H9 (cell line): ENCODE data around the gene GRIN2A. TPM values are rescaled to one million over a fixed set of nuclear protein-coding genes. Genes with fewer than 3 reads are reported as not detected.

Experiments used
- DNase-seq: peaks from one replicate; pipeline ENCODE4 v3.0.0-alpha.2; 2017
- H2AFZ ChIP-seq: one replicate; pipeline ENCODE4 v1.6.1; 2013; ENCODE audit warnings: mild to moderate bottlenecking, low read length, control low read depth, moderate library complexity
- H2AK5ac ChIP-seq: 2 replicates; pipeline ENCODE4 v1.6.1; 2013; ENCODE audit warnings: low read length, control low read depth, mixed read lengths; ENCODE audit not compliant: insufficient read length
- H2BK120ac ChIP-seq: one replicate; pipeline ENCODE4 v1.6.1; 2013; ENCODE audit warnings: low read depth, mild to moderate bottlenecking, low read length, control low read depth, inconsistent platforms; ENCODE audit not compliant: poor library complexity, severe bottlenecking
- H2BK12ac ChIP-seq: 2 replicates; pipeline ENCODE4 v1.6.1; 2013; ENCODE audit warnings: low read length, control low read depth, mixed read lengths, low read depth; ENCODE audit not compliant: insufficient read length
- H2BK15ac ChIP-seq: 2 replicates; pipeline ENCODE4 v1.6.1; 2013; ENCODE audit warnings: low read depth, low read length, control low read depth
- H2BK20ac ChIP-seq: one replicate; pipeline ENCODE4 v1.6.1; 2013; ENCODE audit warnings: low read depth, mild to moderate bottlenecking, low read length, control low read depth, inconsistent platforms; ENCODE audit not compliant: poor library complexity, severe bottlenecking
- H2BK5ac ChIP-seq: 2 replicates; pipeline ENCODE4 v1.6.1; 2013; ENCODE audit warnings: low read length, control low read depth, mixed read lengths; ENCODE audit not compliant: insufficient read length
- H3K14ac ChIP-seq: 2 replicates; pipeline ENCODE4 v1.6.1; 2013; ENCODE audit warnings: low read length, control low read depth; ENCODE audit not compliant: insufficient read depth
- H3K18ac ChIP-seq: 2 replicates; pipeline ENCODE4 v1.6.1; 2013; ENCODE audit warnings: low read depth, mild to moderate bottlenecking, mixed read lengths, low read length, control low read depth; ENCODE audit not compliant: insufficient read length
- H3K23ac ChIP-seq: 2 replicates; pipeline ENCODE4 v1.6.1; 2013; ENCODE audit warnings: low read length, control low read depth, mixed read lengths, low read depth; ENCODE audit not compliant: insufficient read length
- H3K23me2 ChIP-seq: 2 replicates; pipeline ENCODE4 v1.6.1; 2013; ENCODE audit warnings: low read depth, mild to moderate bottlenecking, mixed read lengths, low read length, control low read depth; ENCODE audit not compliant: insufficient read length, poor library complexity, severe bottlenecking
- H3K27ac ChIP-seq: 2 replicates; pipeline ENCODE4 v1.5.1; 2013; ENCODE audit warnings: low read length, control low read depth, mixed read lengths, low read depth; ENCODE audit not compliant: insufficient read length
- H3K27me3 ChIP-seq: 2 replicates; pipeline ENCODE4 v1.6.1; 2013; ENCODE audit warnings: low read length, control low read depth, inconsistent platforms; ENCODE audit not compliant: insufficient read depth
- H3K4ac ChIP-seq: 2 replicates; pipeline ENCODE4 v1.6.1; 2013; ENCODE audit warnings: low read depth, mild to moderate bottlenecking, control low read depth, inconsistent platforms, low read length, moderate library complexity
- H3K4me1 ChIP-seq: 2 replicates; pipeline ENCODE4 v1.6.1; 2013; ENCODE audit warnings: low read length, control low read depth, inconsistent platforms; ENCODE audit not compliant: insufficient read depth
- H3K4me2 ChIP-seq: 2 replicates; pipeline ENCODE4 v1.6.1; 2013; ENCODE audit warnings: low read length, control low read depth, mixed read lengths; ENCODE audit not compliant: insufficient read length, insufficient read depth
- H3K56ac ChIP-seq: 2 replicates; pipeline ENCODE4 v1.6.1; 2013; ENCODE audit warnings: low read depth, mild to moderate bottlenecking, mixed read lengths, low read length, control low read depth; ENCODE audit not compliant: insufficient read length
- H3K79me1 ChIP-seq: 2 replicates; pipeline ENCODE4 v1.6.1; 2013; ENCODE audit warnings: low read depth, mild to moderate bottlenecking, moderate library complexity, low read length, control low read depth, inconsistent platforms; ENCODE audit not compliant: insufficient read depth, poor library complexity, severe bottlenecking
- H3K79me2 ChIP-seq: 2 replicates; pipeline ENCODE4 v1.6.1; 2013; ENCODE audit warnings: low read length, control low read depth, inconsistent platforms; ENCODE audit not compliant: insufficient read depth
- H3K9ac ChIP-seq: 2 replicates; pipeline ENCODE4 v1.6.1; 2013; ENCODE audit warnings: low read length, control low read depth, mixed read lengths; ENCODE audit not compliant: insufficient read length; ENCODE audit errors: extremely low read depth
- H3K9me3 ChIP-seq: one replicate; pipeline ENCODE4 v1.6.1; 2013; ENCODE audit warnings: low read depth, low read length, inconsistent platforms; ENCODE audit not compliant: control insufficient read depth
- H3T11ph ChIP-seq: one replicate; pipeline ENCODE4 v1.6.1; 2013; ENCODE audit warnings: mild to moderate bottlenecking, low read length, control low read depth, inconsistent platforms
- H4K20me1 ChIP-seq: one replicate; pipeline ENCODE4 v1.6.1; 2013; ENCODE audit not compliant: control insufficient read depth, insufficient read length, insufficient read depth
- H4K5ac ChIP-seq: 2 replicates; pipeline ENCODE4 v1.6.1; 2013; ENCODE audit warnings: low read depth, mild to moderate bottlenecking, mixed read lengths, low read length, control low read depth; ENCODE audit not compliant: insufficient read length
- H4K8ac ChIP-seq: replicated peaks from 2 replicates; pipeline ENCODE4 v1.6.1; 2013; ENCODE audit warnings: low read length, control low read depth, mixed read lengths, low read depth; ENCODE audit not compliant: insufficient read length
- H4K91ac ChIP-seq: 2 replicates; pipeline ENCODE4 v1.6.1; 2013; ENCODE audit warnings: low read depth, mild to moderate bottlenecking, moderate library complexity, mixed read lengths, low read length, control low read depth; ENCODE audit not compliant: insufficient read length
- H3K27ac Mint-ChIP-seq, 3 experiments: 2 replicates in 2 of 3; 3 replicates in 1 of 3; pipeline ENCODE4 v1.8.0; 2020 to 2021; ENCODE audit warnings: mixed read lengths in 3 of 3, mild to moderate bottlenecking in 1 of 3, moderate library complexity in 1 of 3
- H3K27me3 Mint-ChIP-seq: 2 replicates; pipeline ENCODE4 v1.8.0; 2021; ENCODE audit warnings: low read depth, mild to moderate bottlenecking, moderate library complexity, mixed read lengths
- H3K36me3 Mint-ChIP-seq, 3 experiments: 2 replicates in 2 of 3; 3 replicates in 1 of 3; pipeline ENCODE4 v1.8.0; 2020 to 2021; ENCODE audit warnings: low read depth in 3 of 3, mixed read lengths in 3 of 3; ENCODE audit not compliant: insufficient read depth in 1 of 3
- H3K4me1 Mint-ChIP-seq, 2 experiments: 2 replicates each; pipeline ENCODE4 v1.8.0; 2020; ENCODE audit warnings: mixed read lengths in 2 of 2
- H3K4me3 Mint-ChIP-seq, 2 experiments: 2 replicates in 1 of 2; 3 replicates in 1 of 2; pipeline ENCODE4 v1.8.0; 2020 to 2021; ENCODE audit warnings: mild to moderate bottlenecking in 2 of 2, mixed read lengths in 2 of 2, moderate library complexity in 1 of 2
- H3K9me3 Mint-ChIP-seq, 2 experiments: 2 replicates in 1 of 2; 3 replicates in 1 of 2; pipeline ENCODE4 v1.8.0; 2020; ENCODE audit warnings: mild to moderate bottlenecking in 2 of 2, mixed read lengths in 2 of 2, moderate library complexity in 1 of 2
- WGBS: extraction: QIAGEN DNeasy Blood & Tissue Kit; methylation state at CpG from one replicate; pipeline ENCODE4 v1.1.7; 2013; ENCODE audit warnings: missing lambda C conversion rate, low lambda C conversion rate, mixed read lengths; ENCODE audit not compliant: insufficient read length; ENCODE audit errors: extremely low coverage; 5-methylcytosine and 5-hydroxymethylcytosine counted together
- total RNA-seq: library from RNA; stranded (reverse); gene quantifications from 2 replicates; pipeline ENCODE4 v1.2.1, GENCODE V29; 2021
- TF ChIP-seq, protein P1 (sequence below): fragments of 200-600 bp; sonication (generic); conservative IDR thresholded peaks from 3 replicates; pipeline ENCODE4 v1.8.0; 2021; ENCODE audit warnings: antibody characterized with exemption, mild to moderate bottlenecking

The GRIN2A gene
- total RNA-seq, 1 experiment from 2014 or later = 1.5 TPM

GRCh38 chr16:9772526-9773225, 409.6 kb downstream of the GRIN2A start:
- H3K23me2 ChIP-seq = no peaks in the 10 kb centered on the region
- no peaks in the 10 kb centered on the region; a peak in 1 of 5 replicates for H3K9me3 Mint-ChIP-seq
- H4K91ac ChIP-seq = no peak overlapping the region
- H2AK5ac ChIP-seq = no peak overlapping the region
- H2BK5ac ChIP-seq = no peak overlapping the region
- H2BK20ac ChIP-seq = no peak overlapping the region
- H2BK15ac ChIP-seq = no peak overlapping the region
- no peak overlapping the region for H2BK120ac ChIP-seq
- TF ChIP-seq, protein P1, sequence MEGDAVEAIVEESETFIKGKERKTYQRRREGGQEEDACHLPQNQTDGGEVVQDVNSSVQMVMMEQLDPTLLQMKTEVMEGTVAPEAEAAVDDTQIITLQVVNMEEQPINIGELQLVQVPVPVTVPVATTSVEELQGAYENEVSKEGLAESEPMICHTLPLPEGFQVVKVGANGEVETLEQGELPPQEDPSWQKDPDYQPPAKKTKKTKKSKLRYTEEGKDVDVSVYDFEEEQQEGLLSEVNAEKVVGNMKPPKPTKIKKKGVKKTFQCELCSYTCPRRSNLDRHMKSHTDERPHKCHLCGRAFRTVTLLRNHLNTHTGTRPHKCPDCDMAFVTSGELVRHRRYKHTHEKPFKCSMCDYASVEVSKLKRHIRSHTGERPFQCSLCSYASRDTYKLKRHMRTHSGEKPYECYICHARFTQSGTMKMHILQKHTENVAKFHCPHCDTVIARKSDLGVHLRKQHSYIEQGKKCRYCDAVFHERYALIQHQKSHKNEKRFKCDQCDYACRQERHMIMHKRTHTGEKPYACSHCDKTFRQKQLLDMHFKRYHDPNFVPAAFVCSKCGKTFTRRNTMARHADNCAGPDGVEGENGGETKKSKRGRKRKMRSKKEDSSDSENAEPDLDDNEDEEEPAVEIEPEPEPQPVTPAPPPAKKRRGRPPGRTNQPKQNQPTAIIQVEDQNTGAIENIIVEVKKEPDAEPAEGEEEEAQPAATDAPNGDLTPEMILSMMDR = no peak
- no peak overlapping the region for H4K5ac ChIP-seq
- no peaks in the 10 kb centered on the region; the same call in 1 of the 2 replicates for H3K4me1 ChIP-seq
- H3T11ph ChIP-seq = no peak overlapping the region
- H3K9ac ChIP-seq = no peak overlapping the region
- H3K27ac ChIP-seq = no peak overlapping the region
- H3K27me3 Mint-ChIP-seq = no peaks in the 10 kb centered on the region
- H4K8ac ChIP-seq = no peak overlapping the region
- no peak overlapping the region for H3K23ac ChIP-seq
- H3K18ac ChIP-seq = no peak overlapping the region
- no peak overlapping the region for H3K56ac ChIP-seq
- no peak overlapping the region for H3K14ac ChIP-seq
- no peak overlapping the region for H3K27ac Mint-ChIP-seq
- no peak for DNase-seq
- no peak overlapping the region for H3K4me2 ChIP-seq
- H3K79me1 ChIP-seq = no peaks in the 10 kb centered on the region
- WGBS = no CpG with 5 or more reads among the region's 9 CpGs
- peaks cover 5% of the 10 kb centered on the region; the same call in 1 of the 2 replicates for H3K79me2 ChIP-seq
- H4K20me1 ChIP-seq = no peaks in the 10 kb centered on the region
- no peak overlapping the region for H3K4me3 Mint-ChIP-seq
- no peak overlapping the region for H2AFZ ChIP-seq
- H3K9me3 ChIP-seq = no peaks in the 10 kb centered on the region
- H3K27me3 ChIP-seq = no peaks in the 10 kb centered on the region
- H2BK12ac ChIP-seq = no peak overlapping the region
- no peak overlapping the region for H3K4ac ChIP-seq
- peaks cover 0 to 3% (median 0%) of the 10 kb centered on the region in 3 experiments; a peak in 2 of 7 replicates for H3K36me3 Mint-ChIP-seq
- H3K4me1 Mint-ChIP-seq = peaks cover 10 to 11% of the 10 kb centered on the region in 2 experiments; a peak in 3 of 4 replicates
